Prostate gland (tissue), 2 donors: Measurements from ENCODE around the gene NODAL. TPM values are rescaled to one million over a fixed set of nuclear protein-coding genes. Genes with fewer than 3 reads are reported as not detected.

Experiments
- DNase-seq: peaks from one replicate; pipeline ENCODE4 v3.0.0-alpha.2; 2019; ENCODE audit warnings: low spot score
- H3K27ac ChIP-seq, 2 donors: fragments of 200-600 bp; sonication (generic); 2 replicates each; pipeline ENCODE4 v1.5.1; 2017 to 2019
- H3K27me3 ChIP-seq: fragments of 200-600 bp; sonication (generic); replicated peaks from 2 replicates; pipeline ENCODE4 v1.5.1; 2019; ENCODE audit not compliant: insufficient read depth
- H3K36me3 ChIP-seq, 2 donors: fragments of 200-600 bp; sonication (generic); 1 replicate in 1 of 2; 2 replicates in 1 of 2; pipeline versions ENCODE4 v1.5.1 to v1.8.1; 2017 to 2019
- H3K4me1 ChIP-seq: fragments of 200-600 bp; sonication (generic); replicated peaks from 2 replicates; pipeline ENCODE4 v1.5.1; 2019
- H3K4me3 ChIP-seq, 2 donors: fragments of 200-600 bp; sonication (generic); 2 replicates each; pipeline ENCODE4 v1.5.1; 2017 to 2019
- H3K9me3 ChIP-seq: fragments of 200-600 bp; sonication (generic); 2 replicates; pipeline ENCODE4 v1.5.1; 2017
- CTCF ChIP-seq, 4 experiments: fragments of 200-600 bp in 2 of 4; fragments of 450-650 bp in 2 of 4; sonication (generic) in 2 of 4; IDR thresholded peaks; 1 replicate in 3 of 4; 2 replicates in 1 of 4; pipeline ENCODE4 v1.5.1; 2016 to 2019; ENCODE audit warnings: antibody characterized with exemption in 4 of 4, mild to moderate bottlenecking in 2 of 4, moderate library complexity in 2 of 4
- POLR2A ChIP-seq: fragments of 450-650 bp; IDR thresholded peaks from one replicate; pipeline ENCODE4 v1.6.1; 2016; ENCODE audit warnings: antibody characterized with exemption, mild to moderate bottlenecking
- POLR2AphosphoS5 ChIP-seq: sonication (generic); formaldehyde crosslinking; IDR thresholded peaks from one replicate; pipeline ENCODE4 v1.6.1; 2017; ENCODE audit warnings: antibody characterized with exemption
- WGBS: methylation state at CpG from one replicate; pipeline ENCODE4 v1.1.5; 2018; 5-methylcytosine and 5-hydroxymethylcytosine counted together
- intact Hi-C: fragments of 100-400 bp; cut with DNase I; formaldehyde crosslinking; loops from one replicate; pipeline ENCODE4 v1.14.2; 2022
- total RNA-seq, 2 donors: library from RNA; depleted of rRNA; stranded (reverse); fragments of >200 nt; gene quantifications; one replicate each; pipeline ENCODE4 v1.1.0, GENCODE V29; 2016

Gene NODAL
- total RNA-seq, 2 donors from 2014 or later: not detected

- no peaks in the 10 kb centered on the region for H3K27me3 ChIP-seq
- H3K27ac ChIP-seq: peak overlapping the region; percentile 90 to 94
- peak overlapping the region; percentile 64 to 75 for H3K4me3 ChIP-seq
- DNase-seq: peak; percentile 90
- WGBS: 1% methylated on average over 18 of the region's 18 CpGs
- no peaks in the 10 kb centered on the region for H3K9me3 ChIP-seq
- no peaks in the 10 kb centered on the region for H3K36me3 ChIP-seq
- peak; percentile 97 for TF ChIP-seq POLR2AphosphoS5
- no peak for TF ChIP-seq CTCF (IDR thresholded peaks at IDR 0.05)
- TF ChIP-seq POLR2A: peak; percentile 84
- H3K4me1 ChIP-seq: no peaks in the 10 kb centered on the region
- intact Hi-C loops: no loop called here
These were observed 36.2 kb downstream of the NODAL start for GRCh38 chr10:70405037-70405824.

GRCh38 chr10:70404787-70405036 is 36.8 kb downstream of the NODAL start:
- Histone ChIP-seq H3K4me3 (peak overlapping the region; percentile 64 to 75), H3K27me3 (no peaks in the 10 kb centered on the region), H3K27ac (peak overlapping the region; percentile 90 to 94), H3K4me1 (no peaks in the 10 kb centered on the region), H3K9me3 (no peaks in the 10 kb centered on the region), H3K36me3 (no peaks in the 10 kb centered on the region)
- intact Hi-C loops: no loop called here
- 0% methylated on average over 11 of the region's 11 CpGs for WGBS
- no peak for DNase-seq
- TF ChIP-seq CTCF (IDR thresholded peaks at IDR 0.05): no peak
- TF ChIP-seq POLR2AphosphoS5: no peak
- TF ChIP-seq POLR2A: no peak

GRCh38 chr10:70404036-70404786 is 37.3 kb downstream of the NODAL start, which contains the start of gene EIF4EBP2:
Gene EIF4EBP2 (plus strand): TSS chr10:70404145. CDS start chr10:70404402, 257 bp downstream.
- Histone ChIP-seq H3K36me3 (no peaks in the 10 kb centered on the region), H3K4me3 (peak within 1 kb of the TSS; percentile 64 to 75), H3K27ac (peak within 1 kb of the TSS; percentile 90 to 94), H3K9me3 (no peaks in the 10 kb centered on the region), H3K27me3 (no peaks in the 10 kb centered on the region), H3K4me1 (no peaks in the 10 kb centered on the region)
- TF ChIP-seq POLR2A: peak; percentile 99
- TF ChIP-seq CTCF (IDR thresholded peaks at IDR 0.05): peak in 1 of 4 experiments; percentile 14
- TF ChIP-seq POLR2AphosphoS5: peak; percentile 98
- intact Hi-C loops: no loop called here
- DNase-seq: peak; percentile 98
- under 1% methylated on average over 102 of the region's 103 CpGs for WGBS

GRCh38 chr10:70403483-70404035 is 37.9 kb downstream of the NODAL start:
- intact Hi-C loops: loop anchor here (2.0 kb wide), 1 partner anchor 21 kb away; the partner anchor contains the start of gene LRRC20
- no peaks in the 10 kb centered on the region for H3K36me3 ChIP-seq
- H3K4me3 ChIP-seq: peak overlapping the region; percentile 64 to 75
- peak overlapping the region; percentile 90 to 94 for H3K27ac ChIP-seq
- H3K4me1 ChIP-seq: no peaks in the 10 kb centered on the region
- no peaks in the 10 kb centered on the region for H3K27me3 ChIP-seq
- TF ChIP-seq CTCF (IDR thresholded peaks at IDR 0.05): no peak
- TF ChIP-seq POLR2A: no peak
- no peak for TF ChIP-seq POLR2AphosphoS5
- WGBS: 2% methylated on average over 12 of the region's 12 CpGs
- no peak for DNase-seq
- no peaks in the 10 kb centered on the region for H3K9me3 ChIP-seq
